ENCODE results near the gene FBXL14.

GRCh38 chr12:1553536-1553935 is 40.8 kb downstream of the FBXL14 start:
- TF ChIP-seq, protein P1, sequence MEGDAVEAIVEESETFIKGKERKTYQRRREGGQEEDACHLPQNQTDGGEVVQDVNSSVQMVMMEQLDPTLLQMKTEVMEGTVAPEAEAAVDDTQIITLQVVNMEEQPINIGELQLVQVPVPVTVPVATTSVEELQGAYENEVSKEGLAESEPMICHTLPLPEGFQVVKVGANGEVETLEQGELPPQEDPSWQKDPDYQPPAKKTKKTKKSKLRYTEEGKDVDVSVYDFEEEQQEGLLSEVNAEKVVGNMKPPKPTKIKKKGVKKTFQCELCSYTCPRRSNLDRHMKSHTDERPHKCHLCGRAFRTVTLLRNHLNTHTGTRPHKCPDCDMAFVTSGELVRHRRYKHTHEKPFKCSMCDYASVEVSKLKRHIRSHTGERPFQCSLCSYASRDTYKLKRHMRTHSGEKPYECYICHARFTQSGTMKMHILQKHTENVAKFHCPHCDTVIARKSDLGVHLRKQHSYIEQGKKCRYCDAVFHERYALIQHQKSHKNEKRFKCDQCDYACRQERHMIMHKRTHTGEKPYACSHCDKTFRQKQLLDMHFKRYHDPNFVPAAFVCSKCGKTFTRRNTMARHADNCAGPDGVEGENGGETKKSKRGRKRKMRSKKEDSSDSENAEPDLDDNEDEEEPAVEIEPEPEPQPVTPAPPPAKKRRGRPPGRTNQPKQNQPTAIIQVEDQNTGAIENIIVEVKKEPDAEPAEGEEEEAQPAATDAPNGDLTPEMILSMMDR (conservative IDR thresholded peaks at IDR 0.05; ENCODE audit: low read depth, low read length): no peak
- TF ChIP-seq EZH2 (IDR thresholded peaks at IDR 0.05; ENCODE audit: borderline replicate concordance, low read depth, low read length, poor library complexity, severe bottlenecking): no peak
